Heart left ventricle (tissue), 16 donors: ENCODE measurements around the gene BCKDHA. TPM values are rescaled to one million over a fixed set of nuclear protein-coding genes. Genes with fewer than 3 reads are reported as not detected.

Experiments used
- ATAC-seq, 4 donors: fragments of 200-7000 bp; cut with Tn5 transposase; one replicate each; pipeline ENCODE4 v1.9.1; 2020 to 2022; ENCODE audit warnings: moderate library complexity in 4 of 4, mild to moderate bottlenecking in 3 of 4, moderate number of reproducible peaks in 1 of 4
- DNase-seq, 5 donors: peaks; one replicate each; pipeline ENCODE4 v3.0.0-alpha.2; 2020
- H3K27ac ChIP-seq, 12 donors: fragments of 200-600 bp; sonication (generic) in 4 of 12; one replicate each; pipeline versions ENCODE4 v1.5.0 to v1.8.0; 2016 to 2022; ENCODE audit warnings: mild to moderate bottlenecking in 2 of 12
- H3K27me3 ChIP-seq, 9 donors: fragments of 200-600 bp; sonication (generic) in 2 of 9; one replicate each; pipeline versions ENCODE4 v1.5.1 to v1.8.0; 2016 to 2022; ENCODE audit warnings: mild to moderate bottlenecking in 3 of 9
- H3K36me3 ChIP-seq, 9 donors: fragments of 200-600 bp; sonication (generic) in 2 of 9; one replicate each; pipeline versions ENCODE4 v1.5.0 to v1.8.0; 2018 to 2022; ENCODE audit warnings: mild to moderate bottlenecking in 2 of 9
- H3K4me1 ChIP-seq, 12 donors: fragments of 200-600 bp; sonication (generic) in 4 of 12; one replicate each; pipeline versions ENCODE4 v1.5.0 to v1.8.0; 2016 to 2022; ENCODE audit warnings: mild to moderate bottlenecking in 3 of 12
- H3K4me3 ChIP-seq, 12 donors: fragments of 200-600 bp; sonication (generic) in 4 of 12; one replicate each; pipeline versions ENCODE4 v1.5.0 to v1.8.0; 2017 to 2022; ENCODE audit warnings: mild to moderate bottlenecking in 9 of 12, moderate library complexity in 4 of 12
- H3K9me3 ChIP-seq, 12 donors: fragments of 200-600 bp; sonication (generic) in 4 of 12; one replicate each; pipeline versions ENCODE4 v1.5.0 to v1.8.0; 2016 to 2022; ENCODE audit warnings: mild to moderate bottlenecking in 1 of 12
- CTCF ChIP-seq, 12 donors: fragments of 200-600 bp; sonication (generic) in 4 of 12; IDR thresholded peaks; one replicate each; pipeline versions ENCODE4 v1.5.0 to v1.8.0; 2018 to 2022; ENCODE audit warnings: antibody characterized with exemption in 12 of 12, mild to moderate bottlenecking in 5 of 12
- POLR2A ChIP-seq, 2 donors: fragments of 450-650 bp; IDR thresholded peaks; one replicate each; pipeline ENCODE4 v1.6.1; 2017; ENCODE audit warnings: antibody characterized with exemption in 2 of 2, mild to moderate bottlenecking in 2 of 2, moderate library complexity in 2 of 2
- WGBS, 4 donors: extraction: QIAGEN DNeasy Blood & Tissue Kit in 2 of 4; methylation state at CpG; one replicate each; pipeline versions ENCODE4 v1.1.5 to v1.1.7; 2013 to 2018; 5-methylcytosine and 5-hydroxymethylcytosine counted together
- intact Hi-C, 10 donors: fragments of 100-400 bp; cut with DNase I; formaldehyde crosslinking; loops; one replicate each; pipeline versions ENCODE4 v1.11.1 to v1.14.2; 2022
- polyA plus RNA-seq, 2 donors: library from polyadenylated mRNA; stranded (reverse); fragments of 200-250 nt; gene quantifications; one replicate each; pipeline ENCODE4 v1.2.3, GENCODE V29; 2013
- total RNA-seq, 9 donors: library from RNA; depleted of rRNA in 2 of 9; stranded (reverse); fragments of >200 nt in 2 of 9; fragmentation: NEBNext Ultra II Directional in 3 of 9; extraction: Animal tissue kit (Norgen Biotek cat#: 25700) in 3 of 9; gene quantifications; one replicate each; pipeline versions ENCODE4 v1.1.0 to v1.2.4, GENCODE V29; 2016 to 2023
- donor health status: ischemic (EF 13 %, LVEDD 7.1; RV severe dilation, severe dysfunction).
- donor health status: healthy with polysubstance abuse.
- donor health status: DM: no; HTN: yes; CAD: no.
- donor health status: DM: no; HTN: no; CAD: no.
- donor health status: ischemic (EF 25% LVEDD 6.9; RV normal size, moderate dysfunction).
- donor health status: ischemic (EF 25% LVEDD 5.7; RV mildly dilated, moderate dysfunction).
- donor health status: healthy.
- donor health status: DM: yes; HTN: yes; CAD: no.
- donor health status: ischemic (EF 35%, LVEDD 5.7; RV mildly dilated, moderate dysfunction).
- donor health status: nonischemic (EF 11% LVEDD 7.7; RV severe dilation, severe dysfunction).
- donor health status: DM: yes; HTN: yes; CAD: no.
- donor health status: PGD.
- donor health status: ischemic (EF 29% LVEDD 5.4; RV normal size, mild dysfunction).
- donor health status: nonischemic (EF 23%, LVEDD 6.1; RV moderate dilation, normal function).

BCKDHA gene
- total and polyA plus RNA-seq, 11 donors: 32.0 to 149 (median 39.2) TPM

- ATAC-seq (peak; percentile 70 to 93 (median 91)), DNase-seq (peak; percentile 74 to 89 (median 80))
- 3 to 7% (median 6%) methylated on average over 22 of the region's 22 CpGs for WGBS, 4 donors
- intact Hi-C loops: loop anchor here (1.0 to 10.0 kb wide), 11 partner anchors 88 to 244 kb away; no protein-coding TSS in a partner anchor
- peak overlapping the region in 9 of 12 donors; percentile 7 to 43 (median 32) for H3K4me3 ChIP-seq
- H3K9me3 ChIP-seq: no peaks in the 10 kb centered on the region
- peaks cover 0 to 21% (median 8%) of the 10 kb centered on the region in 12 donors for H3K4me1 ChIP-seq
- peaks cover 0 to 9% (median 0%) of the 10 kb centered on the region in 9 donors for H3K27me3 ChIP-seq
- H3K27ac ChIP-seq: no peak overlapping the region
- TF ChIP-seq POLR2A (IDR thresholded peaks at IDR 0.05): no peak
- peak; percentile 96 to 100 (median 98) for TF ChIP-seq CTCF (IDR thresholded peaks at IDR 0.05)
- peaks cover 0 to 2% (median 0%) of the 10 kb centered on the region in 9 donors for H3K36me3 ChIP-seq
These were observed 51.7 kb downstream of the BCKDHA start for GRCh38 chr19:41449079-41449864.

- H3K4me1 ChIP-seq: peaks cover 0 to 21% (median 10%) of the 10 kb centered on the region in 12 donors
- no peak for DNase-seq
- no peaks in the 10 kb centered on the region for H3K9me3 ChIP-seq
- no peak overlapping the region for H3K4me3 ChIP-seq
- intact Hi-C loops: loop anchor here (1.0 to 10.0 kb wide), 15 partner anchors 47 to 245 kb away; no protein-coding TSS in a partner anchor
- ATAC-seq: no peak
- 64 to 82% (median 73%) methylated on average over 3 of the region's 3 CpGs for WGBS, 4 donors
- peaks cover 0 to 9% (median 0%) of the 10 kb centered on the region in 9 donors for H3K27me3 ChIP-seq
- H3K36me3 ChIP-seq: peaks cover 0 to 4% (median 0%) of the 10 kb centered on the region in 9 donors
- no peak overlapping the region for H3K27ac ChIP-seq
- TF ChIP-seq CTCF (IDR thresholded peaks at IDR 0.05): no peak
These were observed 52.2 kb downstream of the BCKDHA start for GRCh38 chr19:41449865-41450178.

- Histone ChIP-seq H3K27me3 (peaks cover 0 to 6% (median 0%) of the 10 kb centered on the region in 9 donors), H3K27ac (no peak overlapping the region), H3K9me3 (no peaks in the 10 kb centered on the region), H3K4me3 (no peak overlapping the region), H3K36me3 (peaks cover 0 to 4% (median 0%) of the 10 kb centered on the region in 9 donors), H3K4me1 (peaks cover 0 to 48% (median 28%) of the 10 kb centered on the region in 12 donors)
- 59 to 70% (median 70%) methylated on average over 6 of the region's 6 CpGs for WGBS, 4 donors
- DNase-seq: no peak
- ATAC-seq: no peak
- TF ChIP-seq POLR2A (IDR thresholded peaks at IDR 0.05) (no peak), CTCF (IDR thresholded peaks at IDR 0.05) (no peak)
- intact Hi-C loops: loop anchor here in 4 of 10 donors (5.0 kb wide), 3 partner anchors 45 to 120 kb away; no protein-coding TSS in a partner anchor
These were observed 55.1 kb downstream of the BCKDHA start for GRCh38 chr19:41452584-41453275.

- Histone ChIP-seq H3K36me3 (peaks cover 0 to 4% (median 0%) of the 10 kb centered on the region in 9 donors), H3K27me3 (peaks cover 0 to 20% (median 0%) of the 10 kb centered on the region in 9 donors), H3K9me3 (no peaks in the 10 kb centered on the region), H3K4me1 (peaks cover 0 to 28% (median 21%) of the 10 kb centered on the region in 12 donors), H3K4me3 (no peak overlapping the region), H3K27ac (peak overlapping the region in 10 of 12 donors; percentile 8 to 73 (median 45))
- intact Hi-C loops: loop anchor here in 2 of 10 donors (2.0 kb wide), 2 partner anchors 23 to 75 kb away; no protein-coding TSS in a partner anchor
- WGBS, 4 donors: 11 to 27% (median 16%) methylated on average over 2 of the region's 2 CpGs
- DNase-seq (no peak), ATAC-seq (no peak)
- TF ChIP-seq POLR2A (IDR thresholded peaks at IDR 0.05) (no peak), CTCF (IDR thresholded peaks at IDR 0.05) (no peak)
These were observed 58.3 kb downstream of the BCKDHA start for GRCh38 chr19:41455936-41456335.
